ENCODE measurements around the gene OTUD5. TPM values are rescaled to one million over a fixed set of nuclear protein-coding genes. Genes with fewer than 3 reads are reported as not detected.

Gene OTUD5
- polyA plus RNA-seq, 1 experiment: 53.6 TPM

DNA sequence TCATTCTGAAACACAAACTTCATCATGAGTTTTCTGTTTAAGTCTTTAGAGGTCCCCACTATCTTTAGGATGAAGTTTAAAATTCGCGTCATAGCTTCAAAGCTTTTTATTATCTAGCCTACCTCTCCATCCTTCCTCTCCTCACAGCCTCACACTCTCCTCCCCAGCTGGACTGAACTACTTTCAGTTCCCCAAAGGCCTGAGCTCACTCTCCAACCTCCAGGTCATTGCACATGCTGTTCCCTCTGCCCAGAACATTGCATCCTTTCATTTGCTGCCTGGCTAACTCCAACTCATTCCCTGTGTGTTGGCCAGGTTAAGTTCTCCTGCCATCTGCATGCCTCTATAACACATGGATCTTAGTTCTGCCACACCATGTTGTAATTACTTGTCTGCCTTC is 2.9 kb upstream of the OTUD5 start:
- Histone ChIP-seq H3K36me3 (ENCODE audit: control insufficient read depth, insufficient read depth, low read length) (peaks cover 3% of the 10 kb centered on the region), H3K27me3 (ENCODE audit: control insufficient read depth, insufficient read depth, low read length) (no peaks in the 10 kb centered on the region), H3K4me3 (ENCODE audit: low read depth, low read length) (no peak overlapping the region)
- TF ChIP-seq, protein P1, sequence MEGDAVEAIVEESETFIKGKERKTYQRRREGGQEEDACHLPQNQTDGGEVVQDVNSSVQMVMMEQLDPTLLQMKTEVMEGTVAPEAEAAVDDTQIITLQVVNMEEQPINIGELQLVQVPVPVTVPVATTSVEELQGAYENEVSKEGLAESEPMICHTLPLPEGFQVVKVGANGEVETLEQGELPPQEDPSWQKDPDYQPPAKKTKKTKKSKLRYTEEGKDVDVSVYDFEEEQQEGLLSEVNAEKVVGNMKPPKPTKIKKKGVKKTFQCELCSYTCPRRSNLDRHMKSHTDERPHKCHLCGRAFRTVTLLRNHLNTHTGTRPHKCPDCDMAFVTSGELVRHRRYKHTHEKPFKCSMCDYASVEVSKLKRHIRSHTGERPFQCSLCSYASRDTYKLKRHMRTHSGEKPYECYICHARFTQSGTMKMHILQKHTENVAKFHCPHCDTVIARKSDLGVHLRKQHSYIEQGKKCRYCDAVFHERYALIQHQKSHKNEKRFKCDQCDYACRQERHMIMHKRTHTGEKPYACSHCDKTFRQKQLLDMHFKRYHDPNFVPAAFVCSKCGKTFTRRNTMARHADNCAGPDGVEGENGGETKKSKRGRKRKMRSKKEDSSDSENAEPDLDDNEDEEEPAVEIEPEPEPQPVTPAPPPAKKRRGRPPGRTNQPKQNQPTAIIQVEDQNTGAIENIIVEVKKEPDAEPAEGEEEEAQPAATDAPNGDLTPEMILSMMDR (IDR thresholded peaks at IDR 0.05; ENCODE audit: insufficient read depth, low read depth, low read length): no peak
- DNase-seq (ENCODE audit: low read depth): no peak
- POLR2A ChIA-PET: no interaction called here
- CTCF ChIA-PET: interaction anchor here (1.3 kb wide), 1 partner anchor 14 kb away, joined by 4 read pairs; no protein-coding TSS in a partner anchor

- peak overlapping the region; percentile 43 for H3K4me3 ChIP-seq (ENCODE audit: low read depth, low read length)
- TF ChIP-seq, protein P1 (IDR thresholded peaks at IDR 0.05; ENCODE audit: insufficient read depth, low read depth, low read length): no peak
- peaks cover 7% of the 10 kb centered on the region for H3K36me3 ChIP-seq (ENCODE audit: control insufficient read depth, insufficient read depth, low read length)
- ChIA-PET CTCF (interaction anchor here (0.5 to 1.2 kb wide), 4 partner anchors 13 to 44 kb away, joined by 3 to 4 read pairs (median 3); partner anchors contain the start of genes GRIPAP1 and KCND1), POLR2A (interaction anchor here (0.6 to 1.4 kb wide), 3 partner anchors 47 to 281 kb away, joined by 4 to 6 read pairs (median 6); no protein-coding TSS in a partner anchor)
- no peak for DNase-seq (ENCODE audit: low read depth)
- H3K27me3 ChIP-seq (ENCODE audit: control insufficient read depth, insufficient read depth, low read length): no peaks in the 10 kb centered on the region
Measured at GRCh38 chrX:48958635-48959094, 1.3 kb upstream of the OTUD5 start.

DNA sequence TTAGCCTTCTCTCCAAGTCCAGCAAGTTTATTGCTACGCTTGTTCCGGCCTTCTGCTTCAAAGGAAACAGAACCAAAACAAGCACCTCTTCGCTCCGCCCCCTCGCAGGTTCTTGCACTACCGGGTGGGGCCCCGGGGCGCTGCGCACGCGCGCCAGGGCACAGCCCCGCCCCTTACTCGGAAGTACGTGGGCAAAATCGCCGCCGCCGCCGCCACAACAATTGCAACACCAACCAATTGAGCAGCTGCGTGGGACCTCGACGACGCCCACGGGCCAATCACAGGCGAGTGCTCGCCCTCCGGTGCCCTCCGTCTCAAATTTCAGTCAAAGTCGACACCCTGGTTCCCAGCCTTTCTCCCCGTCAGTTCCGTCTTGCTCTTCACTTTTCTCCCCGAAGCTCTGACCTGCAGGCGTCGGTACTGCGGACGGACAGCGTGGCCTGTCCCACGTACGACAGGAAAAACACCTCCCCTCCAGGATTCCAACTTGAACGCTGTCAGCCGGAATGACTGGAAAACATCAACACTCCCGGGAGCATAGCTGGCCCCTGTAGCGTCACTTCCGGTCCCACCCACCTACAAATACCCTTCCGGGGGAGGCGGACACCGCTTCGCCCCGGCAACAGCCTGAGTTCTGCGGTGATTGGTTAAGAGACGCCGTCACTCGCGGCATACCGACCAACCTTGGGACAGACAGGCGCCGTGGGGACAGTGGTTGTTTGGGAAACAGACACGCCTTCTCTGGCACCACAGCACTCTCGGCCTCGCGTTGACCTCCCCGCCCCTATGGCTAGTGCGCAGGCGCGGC is 624 bp upstream of the OTUD5 start:
- TF ChIP-seq, protein P1 (IDR thresholded peaks at IDR 0.05; ENCODE audit: insufficient read depth, low read depth, low read length): no peak
- DNase-seq (ENCODE audit: low read depth): peak; percentile 87
- H3K36me3 ChIP-seq (ENCODE audit: control insufficient read depth, insufficient read depth, low read length): peaks cover 7% of the 10 kb centered on the region
- peak overlapping the region; percentile 73 for H3K4me3 ChIP-seq (ENCODE audit: low read depth, low read length)
- ChIA-PET POLR2A (interaction anchor here (0.6 to 1.4 kb wide), 2 partner anchors 84 to 282 kb away, joined by 4 to 6 read pairs; no protein-coding TSS in a partner anchor), CTCF (interaction anchor here (0.5 to 1.2 kb wide), 3 partner anchors 14 to 44 kb away, joined by 3 to 4 read pairs (median 3); partner anchors contain the start of genes GRIPAP1 and KCND1)
- no peaks in the 10 kb centered on the region for H3K27me3 ChIP-seq (ENCODE audit: control insufficient read depth, insufficient read depth, low read length)

DNA sequence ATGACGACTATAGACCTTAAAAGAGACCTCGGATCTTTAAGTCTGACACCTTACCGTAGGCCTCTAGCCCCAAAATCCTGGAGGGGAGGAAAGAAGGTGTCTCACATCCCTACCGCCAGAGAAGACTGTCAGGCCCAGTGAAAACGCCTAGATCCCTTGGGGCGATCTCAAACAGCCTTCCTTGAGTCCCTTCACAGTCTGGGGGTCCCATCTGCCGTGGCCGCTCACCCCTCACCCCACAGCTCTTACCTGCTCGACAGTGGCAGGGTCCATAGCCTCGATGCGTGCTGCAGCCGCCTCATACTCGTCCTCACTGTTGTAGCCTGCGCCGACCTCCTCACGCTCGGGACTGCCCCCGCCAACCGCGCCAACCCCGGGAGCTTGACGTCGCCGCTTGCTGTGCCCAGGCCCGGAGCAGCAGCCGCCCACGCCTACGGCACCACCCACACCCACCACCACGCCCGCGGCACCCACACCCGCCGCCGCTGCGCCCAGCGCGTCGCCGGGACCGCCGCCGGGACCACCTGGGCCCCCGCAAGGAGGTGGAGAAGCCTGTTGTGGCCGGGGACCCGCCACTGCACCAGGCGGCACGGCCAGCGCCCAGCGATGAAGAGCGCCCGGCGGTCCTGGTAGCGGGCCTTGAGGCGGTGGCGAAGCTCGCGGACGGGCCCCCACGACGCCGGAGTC is 536 bp downstream of the OTUD5 start:
- TF ChIP-seq, protein P1 (IDR thresholded peaks at IDR 0.05; ENCODE audit: insufficient read depth, low read depth, low read length): no peak
- H3K4me3 ChIP-seq (ENCODE audit: low read depth, low read length): peak overlapping the region; percentile 73
- H3K27me3 ChIP-seq (ENCODE audit: control insufficient read depth, insufficient read depth, low read length): no peaks in the 10 kb centered on the region
- DNase-seq (ENCODE audit: low read depth): no peak
- CTCF ChIA-PET: no interaction called here
- POLR2A ChIA-PET: interaction anchor here (0.6 kb wide), 1 partner anchor 46 kb away, joined by 4 read pairs; no protein-coding TSS in a partner anchor
- H3K36me3 ChIP-seq (ENCODE audit: control insufficient read depth, insufficient read depth, low read length): peaks cover 7% of the 10 kb centered on the region

- TF ChIP-seq, protein P1 (IDR thresholded peaks at IDR 0.05; ENCODE audit: insufficient read depth, low read depth, low read length): no peak
- ChIA-PET POLR2A (no interaction called here), CTCF (no interaction called here)
- Histone ChIP-seq H3K4me3 (ENCODE audit: low read depth, low read length) (no peak overlapping the region), H3K36me3 (ENCODE audit: control insufficient read depth, insufficient read depth, low read length) (peaks cover 2% of the 10 kb centered on the region), H3K27me3 (ENCODE audit: control insufficient read depth, insufficient read depth, low read length) (no peaks in the 10 kb centered on the region)
- DNase-seq (ENCODE audit: low read depth): no peak
Measured at GRCh38 chrX:48948589-48948988, 8.8 kb downstream of the OTUD5 start.
